DMS53 treated with DMSO at 0.1 percent for 48 hours (cell line): ENCODE measurements around the gene BRAT1.
"Not testable (repeated sequence)": the region's sequence is repeated elsewhere in the genome, so short reads cannot be mapped to it uniquely, and the experiment has no call there.

ENCODE experiments used
- DNase-seq: peaks from one replicate; lab custom pipeline; 2025; ENCODE audit not compliant: unreplicated experiment; lab: John Stamatoyannopoulos, UW

Gene BRAT1

GRCh38 chr7:2564970-2565540 lies 9.7 kb upstream of the BRAT1 start:
- DNase-seq: no peak

GRCh38 chr7:2563955-2564354 lies 8.6 kb upstream of the BRAT1 start:
- not testable (repeated sequence) for DNase-seq

- DNase-seq: no peak
These were observed 4.1 kb upstream of the BRAT1 start for GRCh38 chr7:2559283-2559950.

GRCh38 chr7:2558629-2559282 lies 3.4 kb upstream of the BRAT1 start, which contains the start of gene IQCE:
Gene IQCE, plus strand, starts transcription at chr7:2558979. Its CDS starts 203 bp downstream, at chr7:2559182.
- no peak for DNase-seq

GRCh38 chr7:2554661-2555111 lies 638 bp downstream of the BRAT1 start:
- DNase-seq: no peak

GRCh38 chr7:2553831-2554581 lies 1.3 kb downstream of the BRAT1 start:
- no peak for DNase-seq

GRCh38 chr7:2553108-2553507 lies 2.2 kb downstream of the BRAT1 start:
- no peak for DNase-seq

GRCh38 chr7:2551418-2551817 lies 3.9 kb downstream of the BRAT1 start:
- DNase-seq: no peak

- no peak for DNase-seq
These were observed 8.3 kb downstream of the BRAT1 start for GRCh38 chr7:2546776-2547586.

GRCh38 chr7:2545746-2546425 lies 9.4 kb downstream of the BRAT1 start:
- no peak for DNase-seq

GRCh38 chr7:2544541-2545188 lies 10.7 kb downstream of the BRAT1 start:
- no peak for DNase-seq

- no peak for DNase-seq
These were observed 12.1 kb downstream of the BRAT1 start for GRCh38 chr7:2542916-2543871.

- DNase-seq: no peak
These were observed 13.1 kb downstream of the BRAT1 start for GRCh38 chr7:2542011-2542915.

GRCh38 chr7:2541291-2542010 lies 13.9 kb downstream of the BRAT1 start:
- no peak for DNase-seq

GRCh38 chr7:2540641-2541051 lies 14.7 kb downstream of the BRAT1 start:
- no peak for DNase-seq

- no peak for DNase-seq
These were observed 15.2 kb downstream of the BRAT1 start for GRCh38 chr7:2540133-2540532.
